ENCODE results near the gene KMT2C.

Gene KMT2C

GRCh38 chr7:152097330-152097729 lies 338.5 kb downstream of the KMT2C start:
- Histone ChIP-seq H2AFZ (ENCODE audit: low read depth, low read length) (no peak overlapping the region), H3K36me3 (replicated peaks; ENCODE audit: low read depth, low read length) (no peaks in the 10 kb centered on the region), H3K27me3 (ENCODE audit: low read depth, low read length) (no peaks in the 10 kb centered on the region), H3K4me2 (ENCODE audit: low read length) (no peak overlapping the region), H3K27ac (ENCODE audit: low read length) (no peak overlapping the region), H3K9me3 (ENCODE audit: insufficient read depth, low read length) (no peaks in the 10 kb centered on the region), H3K4me1 (ENCODE audit: low read length) (no peaks in the 10 kb centered on the region), H3K4me3 (ENCODE audit: low read length) (no peak overlapping the region), H3K9ac (ENCODE audit: low read length) (no peak overlapping the region), H4K20me1 (ENCODE audit: insufficient read depth, low read length) (no peaks in the 10 kb centered on the region), H3K79me2 (ENCODE audit: low read length) (no peaks in the 10 kb centered on the region)
- no peak for TF ChIP-seq EZH2phosphoT487 (IDR thresholded peaks at IDR 0.05; ENCODE audit: low read depth)
- no peak for TF ChIP-seq CTCF (IDR thresholded peaks at IDR 0.05; ENCODE audit: low read depth, low read length)

GRCh38 chr7:152095771-152096170 lies 340.0 kb downstream of the KMT2C start:
- TF ChIP-seq CTCF (IDR thresholded peaks at IDR 0.05; ENCODE audit: low read depth, low read length) (no peak), EZH2phosphoT487 (IDR thresholded peaks at IDR 0.05; ENCODE audit: low read depth) (no peak)
- no peaks in the 10 kb centered on the region for H3K79me2 ChIP-seq (ENCODE audit: low read length)
- H2AFZ ChIP-seq (ENCODE audit: low read depth, low read length), result no peak overlapping the region
- H3K4me2 ChIP-seq (ENCODE audit: low read length), result no peak overlapping the region
- H3K9ac ChIP-seq (ENCODE audit: low read length), result no peak overlapping the region
- H4K20me1 ChIP-seq (ENCODE audit: insufficient read depth, low read length), result no peaks in the 10 kb centered on the region
- no peaks in the 10 kb centered on the region for H3K27me3 ChIP-seq (ENCODE audit: low read depth, low read length)
- H3K9me3 ChIP-seq (ENCODE audit: insufficient read depth, low read length), result no peaks in the 10 kb centered on the region
- H3K36me3 ChIP-seq (replicated peaks; ENCODE audit: low read depth, low read length), result no peaks in the 10 kb centered on the region
- H3K4me3 ChIP-seq (ENCODE audit: low read length), result no peak overlapping the region
- H3K27ac ChIP-seq (ENCODE audit: low read length), result no peak overlapping the region
- H3K4me1 ChIP-seq (ENCODE audit: low read length), result no peaks in the 10 kb centered on the region

- TF ChIP-seq CTCF (IDR thresholded peaks at IDR 0.05; ENCODE audit: low read depth, low read length), result no peak
- no peak for TF ChIP-seq EZH2phosphoT487 (IDR thresholded peaks at IDR 0.05; ENCODE audit: low read depth)
Measured at GRCh38 chr7:152093717-152094116, 342.1 kb downstream of the KMT2C start.

GRCh38 chr7:152090747-152091146 lies 345.1 kb downstream of the KMT2C start:
- H3K79me2 ChIP-seq (ENCODE audit: low read length), result no peaks in the 10 kb centered on the region
- no peak for TF ChIP-seq EZH2phosphoT487 (IDR thresholded peaks at IDR 0.05; ENCODE audit: low read depth)
- no peak for TF ChIP-seq CTCF (IDR thresholded peaks at IDR 0.05; ENCODE audit: low read depth, low read length)
- H2AFZ ChIP-seq (ENCODE audit: low read depth, low read length), result no peak overlapping the region
- H3K36me3 ChIP-seq (replicated peaks; ENCODE audit: low read depth, low read length), result no peaks in the 10 kb centered on the region
- no peak overlapping the region for H3K9ac ChIP-seq (ENCODE audit: low read length)
- no peak overlapping the region for H3K27ac ChIP-seq (ENCODE audit: low read length)
- no peaks in the 10 kb centered on the region for H3K4me1 ChIP-seq (ENCODE audit: low read length)
- H3K27me3 ChIP-seq (ENCODE audit: low read depth, low read length), result no peaks in the 10 kb centered on the region
- no peak overlapping the region for H3K4me2 ChIP-seq (ENCODE audit: low read length)
- H4K20me1 ChIP-seq (ENCODE audit: insufficient read depth, low read length), result no peaks in the 10 kb centered on the region
- peaks cover 6% of the 10 kb centered on the region; the same call in 1 of the 2 replicates for H3K9me3 ChIP-seq (ENCODE audit: insufficient read depth, low read length)
- H3K4me3 ChIP-seq (ENCODE audit: low read length), result no peak overlapping the region

More at GRCh38 chr7:152093717-152094116, 342.1 kb downstream of the KMT2C start:
- no peaks in the 10 kb centered on the region for H3K4me1 ChIP-seq (ENCODE audit: low read length)
- no peaks in the 10 kb centered on the region for H3K36me3 ChIP-seq (replicated peaks; ENCODE audit: low read depth, low read length)
- peaks cover 3% of the 10 kb centered on the region; the same call in 1 of the 2 replicates for H3K9me3 ChIP-seq (ENCODE audit: insufficient read depth, low read length)
- no peaks in the 10 kb centered on the region for H4K20me1 ChIP-seq (ENCODE audit: insufficient read depth, low read length)
- no peak overlapping the region for H3K27ac ChIP-seq (ENCODE audit: low read length)
- H2AFZ ChIP-seq (ENCODE audit: low read depth, low read length), result no peak overlapping the region
- H3K9ac ChIP-seq (ENCODE audit: low read length), result no peak overlapping the region
- H3K4me2 ChIP-seq (ENCODE audit: low read length), result no peak overlapping the region
- H3K79me2 ChIP-seq (ENCODE audit: low read length), result no peaks in the 10 kb centered on the region
- no peaks in the 10 kb centered on the region for H3K27me3 ChIP-seq (ENCODE audit: low read depth, low read length)
- H3K4me3 ChIP-seq (ENCODE audit: low read length), result no peak overlapping the region

Measured in OCI-LY3 (cell line).